ENCODE results near the gene TGFB3. TPM values are rescaled to one million over a fixed set of nuclear protein-coding genes. Genes with fewer than 3 reads are reported as not detected.

The TGFB3 gene
- total RNA-seq (100 to 1,000 TPM in 1 of 9 donors, 10 to 100 TPM in 8; 12.7 to 102 (median 52.1) TPM), polyA plus RNA-seq (10 to 100 TPM; 17.1 to 29.1 (median 26.3) TPM)
- long read RNA-seq, donor 1, partial matches to known transcripts = 0 of 1 reads
- long read RNA-seq, donor 1, other reads (novel, unspliced or antisense) = 0 of 1 reads
- long read RNA-seq, donor 2, partial matches to known transcripts = 0 of 1 reads
- long read RNA-seq, donor 2, other reads (novel, unspliced or antisense) = 0 of 1 reads
- long read RNA-seq, donor 3 = 0 reads
- long read RNA-seq, donor 4, partial matches to known transcripts = 0 of 5 reads
- long read RNA-seq, donor 4, other reads (novel, unspliced or antisense) = 3 of 5 reads
- long read RNA-seq, donor 5, transcript TGFB3-201 (7 exons, 2,522 nt) = major isoform, 66 of 89 reads
- long read RNA-seq, donor 5, partial matches to known transcripts = 4 of 89 reads
- long read RNA-seq, donor 5, other reads (novel, unspliced or antisense) = 19 of 89 reads
- long read RNA-seq, donor 6, partial matches to known transcripts = 0 of 6 reads
- long read RNA-seq, donor 6, other reads (novel, unspliced or antisense) = 2 of 6 reads
- long read RNA-seq, donor 7 = 0 reads
- long read RNA-seq, donor 8, partial matches to known transcripts = 0 of 1 reads
- long read RNA-seq, donor 8, other reads (novel, unspliced or antisense) = 0 of 1 reads
- long read RNA-seq, donor 9 = 0 reads
- long read RNA-seq, donor 10, partial matches to known transcripts = 5 of 5 reads
- long read RNA-seq, donor 10, other reads (novel, unspliced or antisense) = 0 of 5 reads

- Histone ChIP-seq H3K27me3 (no peaks in the 10 kb centered on the region), H3K4me3 (peak within 1 kb of the TSS in 3 of 4 donors; percentile 68 to 83 (median 72)), H3K4me1 (replicated peaks in 1 of 2) (peaks cover 15 to 39% of the 10 kb centered on the region in 2 donors), H3K36me3 (replicated peaks in 1 of 2) (no peaks in the 10 kb centered on the region), H3K27ac (peak within 1 kb of the TSS; percentile 92 to 97 (median 94)), H3K9me3 (replicated peaks in 1 of 3) (no peaks in the 10 kb centered on the region)
- peak; percentile 78 to 90 (median 84) for DNase-seq
- 0 to 2% (median 1%) methylated on average over 26 of the region's 26 CpGs for WGBS, 4 donors
- intact Hi-C loops (cut with DNase I) = loop anchor here (5.0 kb wide), 2 partner anchors 74 to 274 kb away; no protein-coding TSS in a partner anchor
- TF ChIP-seq POLR2A (IDR thresholded peaks at IDR 0.05) = peak; percentile 46 to 95
- no peak for TF ChIP-seq CTCF (IDR thresholded peaks at IDR 0.05)
These were observed at the start of gene TGFB3 for GRCh38 chr14:75981426-75982265. TGFB3 (minus strand) TSS chr14:75981995; CDS start chr14:75980893, 1,102 bp downstream.

- 84 to 92% (median 91%) methylated on average over 4 of the region's 4 CpGs for WGBS, 4 donors
These were observed 42.6 kb upstream of the TGFB3 start for GRCh38 chr14:76024211-76024907.

GRCh38 chr14:76023757-76024156, 42.0 kb upstream of the TGFB3 start:
- Histone ChIP-seq H3K27me3 (no peaks in the 10 kb centered on the region), H3K4me3 (no peak overlapping the region), H3K27ac (no peak overlapping the region), H3K4me1 (replicated peaks in 1 of 2) (no peaks in the 10 kb centered on the region), H3K9me3 (replicated peaks in 1 of 3) (peaks cover 0 to 8% (median 0%) of the 10 kb centered on the region in 3 donors), H3K36me3 (replicated peaks in 1 of 2) (peaks cover 0 to 11% of the 10 kb centered on the region in 2 donors)
- DNase-seq = no peak
- 19 to 37% (median 33%) methylated on average over 1 of the region's 1 CpG for WGBS, 4 donors
- TF ChIP-seq POLR2A (IDR thresholded peaks at IDR 0.05) (no peak), CTCF (IDR thresholded peaks at IDR 0.05) (no peak)
- intact Hi-C loops (cut with DNase I) = no loop called here

More at GRCh38 chr14:76024211-76024907, 42.6 kb upstream of the TGFB3 start:
- TF ChIP-seq POLR2A (IDR thresholded peaks at IDR 0.05) = no peak
- no peak for TF ChIP-seq CTCF (IDR thresholded peaks at IDR 0.05)
- Histone ChIP-seq H3K27me3 (no peaks in the 10 kb centered on the region), H3K4me3 (no peak overlapping the region), H3K36me3 (replicated peaks in 1 of 2) (peaks cover 0 to 11% of the 10 kb centered on the region in 2 donors), H3K4me1 (replicated peaks in 1 of 2) (no peaks in the 10 kb centered on the region), H3K27ac (no peak overlapping the region), H3K9me3 (replicated peaks in 1 of 3) (peaks cover 0 to 6% (median 0%) of the 10 kb centered on the region in 3 donors)
- intact Hi-C loops (cut with DNase I) = no loop called here
- no peak for DNase-seq

All from adrenal gland (tissue), 19 donors.